C4-2B (cell line): ENCODE measurements around the gene PLXNA4.

Source experiments
- CTCF ChIP-seq: fragments of 450-650 bp; conservative IDR thresholded peaks from 2 replicates; pipeline ENCODE4 v1.5.1; 2017; ENCODE audit warnings: mild to moderate bottlenecking
- ZFX ChIP-seq: fragments of 450-650 bp; IDR thresholded peaks from 2 replicates; pipeline ENCODE4 v1.6.1; 2017

GRCh38 chr7:132489776-132490237, 86.5 kb downstream of the PLXNA4 start:
- TF ChIP-seq CTCF: no peak
- no peak for TF ChIP-seq ZFX
